ENCODE measurements around the gene E2F4. TPM values are rescaled to one million over a fixed set of nuclear protein-coding genes. Genes with fewer than 3 reads are reported as not detected.

Gene E2F4
- total and polyA plus RNA-seq, 3 donors from 2014 or later = 72.5 to 126 (median 110) TPM

DNA sequence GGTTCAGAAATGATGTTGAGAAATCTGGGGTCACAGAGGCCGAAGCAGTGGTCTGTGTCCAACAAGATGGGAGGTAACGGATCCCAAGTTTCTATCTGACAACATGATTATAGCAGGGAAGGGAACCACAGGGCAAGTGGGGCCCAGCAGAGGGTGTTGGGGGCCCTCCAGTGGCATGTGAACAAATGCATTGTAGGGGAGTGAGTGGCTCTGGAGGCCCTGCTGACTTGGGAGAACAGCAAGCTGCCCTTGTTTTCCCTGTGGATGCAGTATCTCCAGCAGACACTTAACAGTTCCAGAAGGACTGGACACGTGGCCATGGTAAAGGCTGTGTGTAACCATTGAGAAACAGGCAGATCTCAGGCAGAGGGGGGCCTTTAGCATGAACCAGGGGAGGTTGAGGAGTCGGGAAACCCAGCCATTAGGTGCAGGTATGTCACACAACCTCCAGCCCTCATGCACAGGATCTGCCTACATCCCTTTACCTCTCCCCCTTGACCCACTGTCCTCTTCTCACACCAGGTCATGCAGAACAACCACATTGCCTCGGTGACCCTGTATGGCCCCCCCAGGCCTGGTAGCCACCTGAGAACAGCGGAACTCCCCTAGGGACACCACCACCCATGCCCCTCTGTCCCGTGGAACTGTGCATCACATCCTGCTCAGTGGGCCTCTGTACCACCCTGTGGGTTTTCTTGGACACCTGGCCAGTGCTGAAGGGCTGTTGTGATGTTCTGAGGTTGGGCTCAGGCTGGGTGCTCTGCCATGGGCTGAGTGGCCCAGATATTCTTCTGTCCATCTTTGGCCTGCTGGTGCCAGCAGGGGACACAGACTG, 45.2 kb upstream of the E2F4 start:
- intact Hi-C loops (cut with DNase I; ENCODE audit: low total_unique reads) = no loop called here
- H3K27ac ChIP-seq = no peak overlapping the region

DNA sequence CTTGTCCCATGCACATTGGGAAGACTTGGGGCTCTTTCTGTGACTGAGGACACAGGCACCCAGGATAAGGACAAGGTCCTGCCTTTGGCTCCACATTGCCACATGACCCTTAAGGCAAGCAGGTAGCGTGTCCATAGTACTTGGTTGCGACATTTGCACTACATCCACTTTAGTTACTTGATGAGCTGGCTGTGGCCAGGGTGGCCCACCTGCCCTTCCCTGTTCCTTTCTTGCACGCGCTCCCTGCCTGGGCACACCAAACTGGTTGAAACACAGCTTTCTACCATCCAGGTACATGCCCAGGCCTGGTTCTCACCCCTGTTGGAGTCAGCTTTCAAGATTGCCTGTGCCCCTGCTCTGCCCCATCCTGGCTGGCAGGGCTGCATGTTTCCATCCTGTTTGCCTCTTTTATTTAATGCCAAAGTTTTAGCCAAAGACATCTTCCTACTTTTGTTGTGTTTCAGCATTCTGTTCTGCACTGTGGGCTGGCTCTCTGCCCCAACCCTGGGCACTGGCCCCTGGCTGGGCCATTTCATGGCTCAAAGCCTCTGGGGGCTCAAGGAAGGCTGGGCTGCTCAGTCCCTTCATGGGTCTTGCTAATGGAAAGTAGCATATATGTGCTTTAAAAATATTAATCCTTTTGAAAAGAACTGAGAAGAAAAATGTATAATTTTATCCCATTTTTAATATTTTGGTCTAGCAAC, 44.4 kb upstream of the E2F4 start:
- Histone ChIP-seq H3K27me3 (no peaks in the 10 kb centered on the region), H3K4me1 (peaks cover 5% of the 10 kb centered on the region), H3K36me3 (ENCODE audit: low read depth, missing control alignments) (no peaks in the 10 kb centered on the region), H3K27ac (no peak overlapping the region), H3K9me3 (no peaks in the 10 kb centered on the region), H3K4me3 (no peak overlapping the region)
- no peak for DNase-seq
- 95 to 100% methylated on average over 4 of the region's 4 CpGs for WGBS, 2 donors
- intact Hi-C loops (cut with DNase I; ENCODE audit: low total_unique reads) = no loop called here
- TF ChIP-seq CTCF (IDR thresholded peaks at IDR 0.05) (no peak), POLR2A (IDR thresholded peaks at IDR 0.05) (no peak)

More for the DNA sequence above, 45.2 kb upstream of the E2F4 start:
- no peak for DNase-seq
- Histone ChIP-seq H3K4me3 (no peak overlapping the region), H3K27me3 (no peaks in the 10 kb centered on the region), H3K36me3 (ENCODE audit: low read depth, missing control alignments) (no peaks in the 10 kb centered on the region), H3K4me1 (peaks cover 5% of the 10 kb centered on the region), H3K9me3 (no peaks in the 10 kb centered on the region)
- WGBS, 2 donors = 71 to 76% methylated on average over 7 of the region's 7 CpGs
- TF ChIP-seq CTCF (IDR thresholded peaks at IDR 0.05) = no peak
- TF ChIP-seq POLR2A (IDR thresholded peaks at IDR 0.05) = no peak

DNA sequence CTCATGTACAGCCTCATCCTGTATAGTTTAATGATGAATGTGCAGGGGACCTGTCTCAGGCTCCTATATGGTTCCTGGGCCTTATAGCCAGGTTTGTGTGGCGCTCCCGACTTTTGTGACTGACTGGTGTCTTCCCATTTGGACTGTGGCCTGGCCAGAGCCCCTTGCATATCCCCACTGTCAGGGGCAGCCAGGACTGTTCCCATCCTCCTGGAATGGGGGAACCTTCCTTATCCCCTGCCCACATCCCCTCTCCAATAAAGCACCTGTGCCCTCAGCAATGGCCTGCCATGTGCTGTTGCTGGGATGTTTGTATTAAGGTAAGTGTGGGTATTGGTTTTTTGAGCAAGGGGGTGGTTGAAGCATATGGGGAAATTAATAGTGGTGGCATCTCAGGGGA, 43.7 kb upstream of the E2F4 start:
- DNase-seq = no peak
- no peaks in the 10 kb centered on the region for H3K27me3 ChIP-seq
- no peaks in the 10 kb centered on the region for H3K9me3 ChIP-seq
- no peak for TF ChIP-seq POLR2A (IDR thresholded peaks at IDR 0.05)
- no peak for TF ChIP-seq CTCF (IDR thresholded peaks at IDR 0.05)
- H3K4me1 ChIP-seq = peaks cover 5% of the 10 kb centered on the region
- intact Hi-C loops (cut with DNase I; ENCODE audit: low total_unique reads) = no loop called here
- no peaks in the 10 kb centered on the region for H3K36me3 ChIP-seq (ENCODE audit: low read depth, missing control alignments)
- no peak overlapping the region for H3K4me3 ChIP-seq
- no peak overlapping the region for H3K27ac ChIP-seq
- 82 to 96% methylated on average over 2 of the region's 2 CpGs for whole genome bisulfite sequencing, 2 donors

DNA sequence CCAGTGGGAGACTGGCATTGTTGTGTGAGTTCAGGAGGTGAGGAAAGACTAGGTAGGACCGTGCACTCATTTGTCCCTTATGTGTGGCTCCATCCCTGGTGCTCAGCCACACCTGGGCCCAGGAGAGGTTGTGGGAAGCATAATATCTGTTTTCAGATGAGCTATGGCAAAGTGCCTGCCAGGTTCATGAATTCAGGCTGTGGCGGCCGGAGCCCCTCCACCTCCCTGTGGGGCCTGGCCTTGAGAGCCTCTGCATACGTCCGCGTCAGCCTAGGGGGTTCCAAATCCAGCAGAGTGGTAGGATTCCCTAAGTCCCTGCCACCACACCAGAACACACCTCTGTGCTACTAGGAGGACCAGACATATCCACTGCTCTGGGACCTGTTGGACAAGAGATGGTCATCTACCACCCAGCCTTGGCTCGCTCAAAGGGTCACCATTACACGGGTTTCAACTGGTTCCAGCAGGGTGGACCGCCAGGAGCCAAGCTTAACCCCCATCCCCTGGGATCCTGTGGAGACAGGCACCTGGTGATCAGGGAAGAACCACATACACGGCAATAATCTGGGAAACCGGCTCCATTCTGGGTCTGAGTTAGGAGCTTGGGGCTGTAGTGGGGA, 43.2 kb upstream of the E2F4 start:
- no peak for DNase-seq
- no peaks in the 10 kb centered on the region for H3K27me3 ChIP-seq

More for the DNA sequence above, 43.2 kb upstream of the E2F4 start:
- Histone ChIP-seq H3K27ac (no peak overlapping the region), H3K9me3 (no peaks in the 10 kb centered on the region), H3K4me3 (peak overlapping the region in 1 of 2 donors; percentile 63), H3K4me1 (peaks cover 5% of the 10 kb centered on the region), H3K36me3 (ENCODE audit: low read depth, missing control alignments) (no peaks in the 10 kb centered on the region)
- intact Hi-C loops (cut with DNase I; ENCODE audit: low total_unique reads) = no loop called here
- WGBS, 2 donors = 46 to 48% methylated on average over 7 to 11 of the region's 11 CpGs
- TF ChIP-seq POLR2A (IDR thresholded peaks at IDR 0.05) = no peak

All from testis (tissue), 3 donors.